H1 (cell line): ENCODE results near the gene COPG1. TPM values are rescaled to one million over a fixed set of nuclear protein-coding genes. Genes with fewer than 3 reads are reported as not detected.

Source experiments
- CTCF ChIA-PET: fragments of 300-600 bp; sonication (Branson Sonifier 250); formaldehyde crosslinking; loops from one replicate; lab custom pipeline; 2021; ENCODE audit not compliant: partially characterized antibody; lab: Charles Lee
- POLR2A ChIA-PET: fragments of 300-600 bp; sonication (Branson Sonifier 250); formaldehyde crosslinking; loops from one replicate; lab custom pipeline; 2021; ENCODE audit warnings: inconsistent platforms; ENCODE audit not compliant: partially characterized antibody; lab: Charles Lee
- DNase-seq, 2 experiments: peaks; one replicate each; pipeline versions ENCODE4 v3.0.0 to v3.0.0-alpha.2; 2010 to 2022; ENCODE audit warnings: low spot score in 2 of 2, low read depth in 1 of 2, mixed read lengths in 1 of 2
- FAIRE-seq: peaks from 2 replicates; lab custom pipeline; 2011; peaks lifted over from hg19 to GRCh38; lab: Jason Lieb, UNC
- H2AFZ ChIP-seq: 2 replicates; pipeline ENCODE4 v1.8.1; 2012; ENCODE audit warnings: low read length, inconsistent platforms
- H2AK5ac ChIP-seq: 2 replicates; pipeline ENCODE4 v1.6.1; 2013; ENCODE audit warnings: low read depth, low read length
- H2BK120ac ChIP-seq: replicated peaks from 2 replicates; pipeline ENCODE3; 2013; ENCODE audit warnings: low read depth, low read length, inconsistent platforms
- H2BK12ac ChIP-seq: 2 replicates; pipeline ENCODE4 v1.6.1; 2013; ENCODE audit warnings: low read depth, low read length
- H2BK15ac ChIP-seq: 2 replicates; pipeline ENCODE4 v1.6.1; 2013; ENCODE audit warnings: low read length
- H2BK20ac ChIP-seq: 2 replicates; pipeline ENCODE4 v1.6.1; 2013; ENCODE audit warnings: low read length
- H2BK5ac ChIP-seq: 2 replicates; pipeline ENCODE4 v1.6.1; 2013; ENCODE audit warnings: low read depth, low read length
- H3K14ac ChIP-seq: 2 replicates; pipeline ENCODE4 v1.6.1; 2013; ENCODE audit warnings: inconsistent platforms; ENCODE audit not compliant: insufficient read length
- H3K18ac ChIP-seq: 2 replicates; pipeline ENCODE4 v1.6.1; 2013; ENCODE audit warnings: low read length; ENCODE audit errors: extremely low read depth
- H3K23ac ChIP-seq: 2 replicates; pipeline ENCODE4 v1.6.1; 2013; ENCODE audit warnings: inconsistent platforms; ENCODE audit not compliant: insufficient read length
- H3K23me2 ChIP-seq: 2 replicates; pipeline ENCODE4 v1.6.1; 2013; ENCODE audit warnings: low read depth, low read length
- H3K27ac ChIP-seq: 2 replicates; pipeline ENCODE4 v1.6.1; 2011; ENCODE audit warnings: low read depth, low read length, inconsistent platforms
- H3K27me3 ChIP-seq, 4 experiments: replicated peaks in 1 of 4; 1 replicate in 1 of 4; 2 replicates in 3 of 4; pipeline versions ENCODE4 v1.6.1 to v1.8.1; 2011 to 2013; ENCODE audit warnings: low read length in 3 of 4, mild to moderate bottlenecking in 3 of 4, inconsistent platforms in 2 of 4, mixed read lengths in 2 of 4, moderate library complexity in 1 of 4; ENCODE audit not compliant: control insufficient read depth in 3 of 4, insufficient read depth in 3 of 4; ENCODE audit errors: extremely low read depth in 1 of 4
- H3K36me3 ChIP-seq, 4 experiments: 2 replicates each; pipeline versions ENCODE4 v1.6.1 to v1.8.1; 2011 to 2013; ENCODE audit warnings: mild to moderate bottlenecking in 4 of 4, low read length in 3 of 4, moderate library complexity in 2 of 4, control low read depth in 1 of 4, inconsistent platforms in 1 of 4; ENCODE audit not compliant: insufficient read depth in 4 of 4, control insufficient read depth in 2 of 4
- H3K4ac ChIP-seq: replicated peaks from 2 replicates; pipeline ENCODE3; 2013; ENCODE audit warnings: low read length, low read depth, mixed read lengths, inconsistent platforms; ENCODE audit not compliant: insufficient read length
- H3K4me1 ChIP-seq, 4 experiments: replicated peaks in 1 of 4; 1 replicate in 1 of 4; 2 replicates in 3 of 4; pipeline versions ENCODE4 v1.6.1 to v1.8.1; 2011 to 2013; ENCODE audit warnings: low read length in 3 of 4, inconsistent platforms in 2 of 4, mixed read lengths in 1 of 4; ENCODE audit not compliant: insufficient read depth in 4 of 4, control insufficient read depth in 3 of 4
- H3K4me2 ChIP-seq, 2 experiments: 2 replicates each; pipeline versions ENCODE4 v1.6.1 to v1.8.1; 2011 to 2013; ENCODE audit warnings: low read depth in 2 of 2, low read length in 2 of 2, control low read depth in 1 of 2, inconsistent platforms in 1 of 2, mild to moderate bottlenecking in 1 of 2; ENCODE audit not compliant: insufficient read depth in 1 of 2
- H3K4me3 ChIP-seq, 4 experiments: fragments of 200-600, 300-600 bp in 1 of 4; sonication (generic), shearing (Covaris generic), sonication (Bioruptor Twin) in 1 of 4; 2 replicates each; pipeline versions ENCODE4 v1.5.1 to v1.8.1; 2011 to 2016; ENCODE audit warnings: low read length in 4 of 4, low read depth in 3 of 4, control low read depth in 2 of 4, inconsistent platforms in 2 of 4, mild to moderate bottlenecking in 2 of 4, mixed read lengths in 1 of 4, moderate library complexity in 1 of 4; ENCODE audit not compliant: insufficient read depth in 2 of 4; ENCODE audit errors: extremely low read depth in 1 of 4
- H3K56ac ChIP-seq: replicated peaks from 2 replicates; pipeline ENCODE3; 2013; ENCODE audit warnings: low read depth, mild to moderate bottlenecking, mixed read lengths, low read length, inconsistent platforms; ENCODE audit not compliant: insufficient read length
- H3K79me1 ChIP-seq: 2 replicates; pipeline ENCODE4 v1.6.1; 2013; ENCODE audit warnings: low read depth, low read length, control low read depth
- H3K79me2 ChIP-seq, 2 experiments: 2 replicates each; pipeline versions ENCODE4 v1.6.1 to v1.8.1; 2012 to 2013; ENCODE audit warnings: low read length in 2 of 2, mild to moderate bottlenecking in 2 of 2, inconsistent platforms in 1 of 2; ENCODE audit not compliant: insufficient read depth in 2 of 2, control insufficient read depth in 1 of 2
- H3K9ac ChIP-seq, 4 experiments: replicated peaks in 1 of 4; 1 replicate in 1 of 4; 2 replicates in 3 of 4; pipeline versions ENCODE4 v1.6.1 to v1.8.1; 2011 to 2013; ENCODE audit warnings: low read depth in 3 of 4, low read length in 3 of 4, control low read depth in 2 of 4, mild to moderate bottlenecking in 2 of 4, moderate library complexity in 2 of 4, inconsistent platforms in 1 of 4; ENCODE audit errors: extremely low read depth in 1 of 4
- H3K9me3 ChIP-seq, 2 experiments: 2 replicates each; pipeline versions ENCODE4 v1.6.1 to v1.8.1; 2012 to 2013; ENCODE audit warnings: mild to moderate bottlenecking in 2 of 2, moderate library complexity in 2 of 2, control low read depth in 1 of 2, inconsistent platforms in 1 of 2, low read depth in 1 of 2, low read length in 1 of 2, mixed read lengths in 1 of 2; ENCODE audit not compliant: insufficient read depth in 2 of 2
- H4K20me1 ChIP-seq, 2 experiments: replicated peaks in 1 of 2; 2 replicates each; pipeline versions ENCODE3 to v1.8.1; 2011 to 2013; ENCODE audit warnings: inconsistent platforms in 2 of 2, low read length in 2 of 2, mild to moderate bottlenecking in 1 of 2; ENCODE audit not compliant: insufficient read depth in 2 of 2, control insufficient read depth in 1 of 2
- H4K5ac ChIP-seq: 2 replicates; pipeline ENCODE4 v1.6.1; 2013; ENCODE audit warnings: low read length, low read depth, mixed read lengths, inconsistent platforms; ENCODE audit not compliant: insufficient read length
- H4K8ac ChIP-seq: 2 replicates; pipeline ENCODE4 v1.8.0; 2013; ENCODE audit warnings: mild to moderate bottlenecking, moderate library complexity, low read length, inconsistent platforms; ENCODE audit not compliant: insufficient read depth; ENCODE audit errors: extremely low read depth
- H4K91ac ChIP-seq: replicated peaks from 2 replicates; pipeline ENCODE3; 2013; ENCODE audit warnings: low read length, mixed read lengths, inconsistent platforms; ENCODE audit not compliant: insufficient read length
- BRCA1 ChIP-seq: IDR thresholded peaks from 2 replicates; pipeline ENCODE4 v1.6.1; 2012; ENCODE audit warnings: low read depth, low read length, improper control_type of control experiment
- CEBPB ChIP-seq: IDR thresholded peaks from 2 replicates; pipeline ENCODE4 v1.6.1; 2012; ENCODE audit warnings: low read depth, low read length
- CHD1 ChIP-seq: IDR thresholded peaks from 2 replicates; pipeline ENCODE4 v1.6.1; 2012; ENCODE audit warnings: low read depth, low read length, improper control_type of control experiment
- CTBP2 ChIP-seq: IDR thresholded peaks from 2 replicates; pipeline ENCODE4 v1.7.0; 2011; ENCODE audit warnings: borderline replicate concordance, mild to moderate bottlenecking, moderate library complexity, mixed read lengths, low read length; ENCODE audit not compliant: insufficient read depth, insufficient read length
- EP300 ChIP-seq, 2 experiments: IDR thresholded peaks; 1 replicate in 1 of 2; 2 replicates in 1 of 2; pipeline ENCODE4 v1.6.1; 2011 to 2012; ENCODE audit warnings: low read depth in 2 of 2, low read length in 2 of 2, mild to moderate bottlenecking in 2 of 2, borderline replicate concordance in 1 of 2, inconsistent platforms in 1 of 2, moderate library complexity in 1 of 2
- FOSL1 ChIP-seq: IDR thresholded peaks from 2 replicates; pipeline ENCODE4 v1.6.1; 2011; ENCODE audit warnings: mild to moderate bottlenecking, low read depth, low read length, moderate library complexity; ENCODE audit not compliant: insufficient read depth
- KDM1A ChIP-seq: fragments of 200-600, 300-600 bp; sonication (generic); IDR thresholded peaks from 2 replicates; pipeline ENCODE4 v1.7.1; 2016; ENCODE audit warnings: mild to moderate bottlenecking, low read length, borderline replicate concordance
- POLR2AphosphoS5 ChIP-seq: IDR thresholded peaks from 2 replicates; pipeline ENCODE4 v1.6.1; 2011; ENCODE audit warnings: low read depth, low read length
- RBBP5 ChIP-seq: IDR thresholded peaks from 2 replicates; pipeline ENCODE4 v1.7.1; 2012; ENCODE audit warnings: low read depth, mild to moderate bottlenecking, inconsistent platforms, low read length, moderate library complexity, borderline replicate concordance
- SIX5 ChIP-seq: IDR thresholded peaks from 2 replicates; pipeline ENCODE4 v1.6.1; 2011; ENCODE audit warnings: mild to moderate bottlenecking, low read depth, low read length
- SP1 ChIP-seq: IDR thresholded peaks from 2 replicates; pipeline ENCODE4 v1.6.1; 2011; ENCODE audit warnings: low read depth, low read length
- SRF ChIP-seq: IDR thresholded peaks from 2 replicates; pipeline ENCODE4 v1.6.1; 2011; ENCODE audit warnings: mild to moderate bottlenecking, low read depth, low read length, moderate library complexity
- TAF1 ChIP-seq: IDR thresholded peaks from 2 replicates; pipeline ENCODE4 v1.6.1; 2011; ENCODE audit warnings: mild to moderate bottlenecking, low read depth, low read length
- WGBS, 2 experiments: shearing (Covaris generic) in 1 of 2; methylation state at CpG; one replicate each; pipeline versions ENCODE4 v1.1.6 to v1.1.7; 2013 to 2015; ENCODE audit warnings: low lambda C conversion rate in 2 of 2, mixed read lengths in 2 of 2, inconsistent platforms in 1 of 2, low coverage in 1 of 2, missing lambda C conversion rate in 1 of 2; ENCODE audit not compliant: insufficient replicate concordance in 2 of 2, insufficient coverage in 1 of 2, insufficient read length in 1 of 2; ENCODE audit errors: extremely low coverage in 1 of 2, missing lambda C conversion rate in 1 of 2; 5-methylcytosine and 5-hydroxymethylcytosine counted together
- polyA plus RNA-seq, 7 experiments: library from polyadenylated mRNA; depleted of rRNA in 3 of 7; stranded (reverse) in 5 of 7; unstranded in 2 of 7; fragments of >200 nt in 5 of 7; fragments of 200-250 nt in 2 of 7; gene quantifications; 1 replicate in 5 of 7; 2 replicates in 1 of 7; 4 replicates in 1 of 7; pipeline versions ENCODE4 v1.2.1 to v1.2.3, GENCODE V29; 2011 to 2013; ENCODE audit warnings: missing spikeins in 2 of 7, mixed read lengths in 2 of 7
- total RNA-seq: library from RNA; stranded (reverse); fragmentation: NEBNext Ultra II Directional; extraction: Animal tissue kit (Norgen Biotek cat#: 25700); gene quantifications from 2 replicates; pipeline ENCODE4 v1.2.1, GENCODE V29; 2021

COPG1 gene
- total and polyA plus RNA-seq, 2 of the 8 experiments (the other 6 are each of a cell fraction or from before 2014, with no cell fraction given), result 52.7 to 106 TPM

DNA sequence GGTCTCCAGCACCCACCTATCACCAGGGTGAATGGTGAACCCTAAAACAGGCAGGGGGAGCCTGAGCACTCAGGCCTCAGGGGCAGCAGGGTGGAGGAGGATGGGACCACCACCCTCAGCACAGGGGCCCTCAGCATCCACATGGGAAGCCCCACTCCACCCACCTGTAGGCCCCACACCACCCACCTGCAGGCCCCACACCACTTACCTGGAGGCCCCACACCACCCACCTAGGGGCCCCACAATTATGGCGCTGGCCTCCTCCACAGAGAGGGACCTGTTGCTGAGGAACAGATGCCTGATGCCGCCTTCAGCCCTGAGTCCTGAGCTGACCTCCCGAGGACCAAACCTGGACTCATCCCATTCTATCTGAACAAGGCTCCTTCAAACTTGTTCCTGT, 76.0 kb downstream of the COPG1 start:
- H3K36me3 ChIP-seq, result peaks cover 2 to 12% (median 9%) of the 10 kb centered on the region in 4 experiments; a peak in 4 of 8 replicates
- H2BK12ac ChIP-seq, result no peak overlapping the region
- H3K23ac ChIP-seq, result no peak overlapping the region
- no peak overlapping the region for H4K91ac ChIP-seq
- no peak overlapping the region for H3K56ac ChIP-seq
- H3K9me3 ChIP-seq, result no peaks in the 10 kb centered on the region
- H3K27ac ChIP-seq, result no peak overlapping the region
- POLR2A ChIA-PET, result interaction anchor here (0.7 to 9.3 kb wide), 2 partner anchors 9 to 294 kb away, joined by 3 to 112 read pairs; a partner anchor contains a TSS
- H4K20me1 ChIP-seq, result peaks cover 0 to 9% of the 10 kb centered on the region in 2 experiments
- H4K5ac ChIP-seq, result no peak overlapping the region
- H3K4ac ChIP-seq, result no peak overlapping the region
- H3K79me1 ChIP-seq, result peaks cover 3% of the 10 kb centered on the region; the same call in 1 of the 2 replicates
- peaks cover 3% of the 10 kb centered on the region; the same call in 1 of the 2 replicates for H3K23me2 ChIP-seq
- no peak overlapping the region for H3K4me2 ChIP-seq
- no peak overlapping the region for H2BK120ac ChIP-seq
- H2BK15ac ChIP-seq, result no peak overlapping the region
- CTCF ChIA-PET, result interaction anchor here (0.7 to 2.6 kb wide), 3 partner anchors 11 to 19 kb away, joined by 3 to 11 read pairs (median 6); no protein-coding TSS in a partner anchor
- H3K14ac ChIP-seq, result no peak overlapping the region
- H2AFZ ChIP-seq, result no peak overlapping the region
- no peak overlapping the region for H3K9ac ChIP-seq
- no peaks in the 10 kb centered on the region for H3K79me2 ChIP-seq
- TF ChIP-seq BRCA1, result no peak
- TF ChIP-seq TAF1, result no peak
- TF ChIP-seq RBBP5, result no peak
- TF ChIP-seq KDM1A, result no peak
- no peak for TF ChIP-seq SP1
- no peak for TF ChIP-seq CEBPB
- no peak for TF ChIP-seq EP300 (IDR thresholded peaks at IDR 0.05; ENCODE audit: borderline replicate concordance in 1 of 2, low read depth in 2 of 2, low read length in 2 of 2)
- no peak for TF ChIP-seq FOSL1
- no peak for TF ChIP-seq CHD1
- no peak for TF ChIP-seq SIX5
- no peak for TF ChIP-seq CTBP2
- TF ChIP-seq POLR2AphosphoS5, result no peak
- TF ChIP-seq SRF, result no peak
- TF ChIP-seq, all 59 proteins: peak for 0
- Histone ChIP-seq H2AK5ac (no peak overlapping the region), H3K4me1 (no peaks in the 10 kb centered on the region), H2BK5ac (no peak overlapping the region), H3K27me3 (no peaks in the 10 kb centered on the region), H2BK20ac (no peak overlapping the region), H3K18ac (no peak overlapping the region), H3K4me3 (no peak overlapping the region), H4K8ac (no peak overlapping the region)
- FAIRE-seq, result no peak
- WGBS, 2 experiments, result 97% methylated on average over 3 of the region's 3 CpGs; no CpG with 5 or more reads in 1 of the 2 experiments
- no peak for DNase-seq
